ENCODE data around the gene TCTN1. TPM values are rescaled to one million over a fixed set of nuclear protein-coding genes. Genes with fewer than 3 reads are reported as not detected.

The TCTN1 gene
- 16.6 and 18.2 TPM in 2 replicates for total RNA-seq (2011; cell fraction: chromatin; rRNA removed; ENCODE audit: low replicate concordance)
- 8.3 and 13.5 TPM in 2 replicates for total RNA-seq (2011; cell fraction: nucleolus; rRNA removed)
- 15.0 and 27.9 TPM in 2 replicates for total RNA-seq (2011; cell fraction: nucleoplasm; rRNA removed)
- total RNA-seq (2014; rRNA removed) (5.1 and 5.5 TPM in 2 replicates), total RNA-seq (2014; rRNA removed; fragmentation: Illumina TruSeq; extraction: Trizol) (3.7 and 4.7 TPM in 2 replicates), total RNA-seq (2015; rRNA removed; fragmentation: Illumina TruSeq; extraction: Trizol) (5.1 and 6.3 TPM in 2 replicates), total RNA-seq (2021) (3.8 and 4.0 TPM in 2 replicates), polyA plus RNA-seq (2011; rRNA removed) (11.4 and 12.5 TPM in 2 replicates), polyA plus RNA-seq (2014; fragmentation: Illumina TruSeq; extraction: Trizol) (4.2 and 5.7 TPM in 2 replicates), polyA plus RNA-seq (2014; fragmentation: Nextera tagmentation; extraction: Ambion mirVana) (under 1 TPM; 0.32 to 0.98 TPM), polyA plus RNA-seq (2014; rRNA removed) (3.7 and 7.2 TPM in 2 replicates), polyA minus RNA-seq (2011; rRNA and poly(A)+ RNA removed) (9.4 and 10.4 TPM in 2 replicates), Bru-seq, nascent RNA (percentile 44 among the genes with signal in this experiment), BruChase-seq, experiment 1, labeled RNA remaining after a 2-hour chase (percentile 35 among the genes with signal in this experiment), BruChase-seq, experiment 2, labeled RNA remaining after a 6-hour chase (percentile 37 among the genes with signal in this experiment)
- 9.8 and 10.2 TPM in 2 replicates for polyA plus RNA-seq (2011; cell fraction: cytosol; rRNA removed)
- 26.2 and 26.6 TPM in 2 replicates for polyA plus RNA-seq (2011; cell fraction: nucleus; rRNA removed)
- 6.4 and 15.2 TPM in 2 replicates for polyA plus RNA-seq (2012)
- polyA minus RNA-seq (2011; cell fraction: cytosol; rRNA and poly(A)+ RNA removed), result 2.3 and 5.8 TPM in 2 replicates
- 10.5 and 16.1 TPM in 2 replicates for polyA minus RNA-seq (2011; cell fraction: nucleus; rRNA and poly(A)+ RNA removed)
- long read RNA-seq, experiment 1, partial matches to known transcripts, result 0 of 6 reads
- long read RNA-seq, experiment 1, other reads (novel, unspliced or antisense), result 2 of 6 reads
- long read RNA-seq, experiment 2, result 0 reads
- long read RNA-seq, experiment 3, partial matches to known transcripts, result 0 of 1 reads
- long read RNA-seq, experiment 3, other reads (novel, unspliced or antisense), result 1 of 1 reads

DNA sequence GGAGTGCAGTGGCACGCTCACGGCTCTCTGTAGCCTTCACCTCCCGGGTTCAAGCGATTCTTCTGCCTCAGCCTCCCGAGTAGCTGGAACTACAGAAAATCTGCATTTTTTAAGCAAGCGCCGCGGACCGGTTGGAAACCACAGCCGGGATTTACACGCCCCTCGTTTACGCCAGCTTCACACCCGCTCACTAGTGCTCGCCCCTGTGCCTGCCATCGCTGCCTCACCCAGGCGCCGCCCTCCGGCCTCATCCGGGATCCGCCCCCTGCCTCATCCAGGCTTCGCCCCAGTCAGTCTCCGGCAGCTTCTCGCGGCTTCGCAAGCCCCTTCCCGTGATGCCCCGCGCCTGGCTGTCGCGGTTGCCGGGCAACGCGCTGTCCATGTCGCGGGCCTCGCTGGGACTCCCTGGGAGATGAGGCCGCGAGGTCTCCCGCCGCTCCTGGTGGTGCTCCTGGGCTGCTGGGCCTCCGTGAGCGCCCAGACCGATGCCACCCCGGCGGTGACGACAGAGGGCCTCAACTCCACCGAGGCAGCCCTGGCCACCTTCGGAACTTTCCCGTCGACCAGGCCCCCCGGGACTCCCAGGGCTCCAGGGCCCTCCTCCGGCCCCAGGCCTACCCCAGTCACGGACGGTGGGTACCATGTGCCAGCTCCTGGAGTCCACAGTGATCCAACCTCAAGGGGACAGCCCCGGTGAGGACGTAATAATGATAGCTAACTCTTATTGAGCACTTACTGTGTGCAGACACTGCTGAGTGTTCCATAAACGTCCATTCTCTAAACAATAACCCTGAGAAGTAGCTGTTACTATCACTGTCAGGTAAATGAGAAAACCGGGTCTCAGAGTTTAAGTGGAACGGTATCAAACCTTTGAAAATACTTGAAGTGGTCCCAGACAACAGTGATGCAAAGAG, at the start of gene TCTN1:
Gene TCTN1 (plus strand): TSS at position 359 of the 914 bp plus-strand sequence. CDS start 54 bp downstream, at position 413.
- peak; percentile 95 for FAIRE-seq
- ATAC-seq, result peak; percentile 99
- no peaks in the 10 kb centered on the region for H3K9me1 ChIP-seq (ENCODE audit: control insufficient read depth, insufficient read depth, low read length)
- CTCF ChIA-PET (ENCODE audit: low intra/inter-chr PET ratio), result interaction anchor here (1.1 kb wide), 1 partner anchor 14 kb away, joined by 3 read pairs; no protein-coding TSS in a partner anchor
- H2AFZ ChIP-seq (ENCODE audit: low read depth, low read length), result peak within 1 kb of the TSS; percentile 92
- peak within 1 kb of the TSS; percentile 80 for H3K4me2 ChIP-seq (ENCODE audit: insufficient read depth, low read length)
- WGBS (ENCODE audit: insufficient coverage, low coverage, missing lambda C conversion rate), result 1% methylated on average over 50 of the region's 60 CpGs
- H3K9ac ChIP-seq (ENCODE audit: insufficient read depth in 1 of 2, low read depth in 2 of 2, low read length in 2 of 2), result peak within 1 kb of the TSS; percentile 51 to 90
- POLR2A ChIA-PET, result interaction anchor here (0.5 to 1.8 kb wide), 6 partner anchors 9 to 145 kb away, joined by 3 to 8 read pairs (median 4); partner anchors contain the start of genes FAM216A and GPN3
- peaks cover 3 to 14% of the 10 kb centered on the region in 2 experiments; a peak in 4 of 5 replicates for H3K4me1 ChIP-seq (replicated peaks in 1 of 2; ENCODE audit: control insufficient read depth in 2 of 2, insufficient read depth in 2 of 2, low read length in 2 of 2)
- peak; percentile 96 to 98 (median 98) for DNase-seq (ENCODE audit: extremely low read depth in 1 of 4, low spot score in 3 of 4)
- no peaks in the 10 kb centered on the region for H4K20me1 ChIP-seq (replicated peaks; ENCODE audit: control insufficient read depth, insufficient read depth, low read length)
- no peaks in the 10 kb centered on the region for H3K79me2 ChIP-seq (ENCODE audit: control insufficient read depth, insufficient read depth, low read length)
- H3K27me3 ChIP-seq (ENCODE audit: control insufficient read depth in 2 of 2, insufficient read depth in 2 of 2, low read length in 2 of 2), result no peaks in the 10 kb centered on the region
- in situ Hi-C loops (cut with MboI) (loop anchor here (10.0 kb wide), 1 partner anchor 211 kb away; no protein-coding TSS in a partner anchor), intact Hi-C loops (cut with micrococcal nuclease) (no loop called here)
- BruUV-seq (replicated peaks), result TSS peak; percentile 75
- H3K27ac ChIP-seq (ENCODE audit: extremely low read depth, low read depth, low read length), result peak within 1 kb of the TSS; percentile 11; the same call in 2 of the 3 replicates
- no peaks in the 10 kb centered on the region for H3K36me3 ChIP-seq (ENCODE audit: control insufficient read depth, insufficient read depth, low read length)
- H3K9me3 ChIP-seq (replicated peaks; ENCODE audit: control insufficient read depth, insufficient read depth, low read depth, low read length), result no peaks in the 10 kb centered on the region
- H3K4me3 ChIP-seq, result peak within 1 kb of the TSS; percentile 49
- TF ChIP-seq L3MBTL2 (IDR thresholded peaks at IDR 0.05) (peak; percentile 88), ZNF263 (CRISPR knock-in tag; IDR thresholded peaks at IDR 0.05; ENCODE audit: borderline replicate concordance) (0 out of 2 replicates have a peak, but pooled peaks have one; percentile 69), EWSR1 (IDR thresholded peaks at IDR 0.05; ENCODE audit: borderline replicate concordance, low read depth, partially characterized antibody) (no peak), KLF13 (tag; IDR thresholded peaks at IDR 0.05; ENCODE audit: borderline replicate concordance, low read depth) (peak; percentile 77), ZNF175 (CRISPR knock-in tag; IDR thresholded peaks at IDR 0.05; ENCODE audit: low read depth) (peak; percentile 70; the same call in 1 of the 2 replicates)
- TF ChIP-seq, protein P1, sequence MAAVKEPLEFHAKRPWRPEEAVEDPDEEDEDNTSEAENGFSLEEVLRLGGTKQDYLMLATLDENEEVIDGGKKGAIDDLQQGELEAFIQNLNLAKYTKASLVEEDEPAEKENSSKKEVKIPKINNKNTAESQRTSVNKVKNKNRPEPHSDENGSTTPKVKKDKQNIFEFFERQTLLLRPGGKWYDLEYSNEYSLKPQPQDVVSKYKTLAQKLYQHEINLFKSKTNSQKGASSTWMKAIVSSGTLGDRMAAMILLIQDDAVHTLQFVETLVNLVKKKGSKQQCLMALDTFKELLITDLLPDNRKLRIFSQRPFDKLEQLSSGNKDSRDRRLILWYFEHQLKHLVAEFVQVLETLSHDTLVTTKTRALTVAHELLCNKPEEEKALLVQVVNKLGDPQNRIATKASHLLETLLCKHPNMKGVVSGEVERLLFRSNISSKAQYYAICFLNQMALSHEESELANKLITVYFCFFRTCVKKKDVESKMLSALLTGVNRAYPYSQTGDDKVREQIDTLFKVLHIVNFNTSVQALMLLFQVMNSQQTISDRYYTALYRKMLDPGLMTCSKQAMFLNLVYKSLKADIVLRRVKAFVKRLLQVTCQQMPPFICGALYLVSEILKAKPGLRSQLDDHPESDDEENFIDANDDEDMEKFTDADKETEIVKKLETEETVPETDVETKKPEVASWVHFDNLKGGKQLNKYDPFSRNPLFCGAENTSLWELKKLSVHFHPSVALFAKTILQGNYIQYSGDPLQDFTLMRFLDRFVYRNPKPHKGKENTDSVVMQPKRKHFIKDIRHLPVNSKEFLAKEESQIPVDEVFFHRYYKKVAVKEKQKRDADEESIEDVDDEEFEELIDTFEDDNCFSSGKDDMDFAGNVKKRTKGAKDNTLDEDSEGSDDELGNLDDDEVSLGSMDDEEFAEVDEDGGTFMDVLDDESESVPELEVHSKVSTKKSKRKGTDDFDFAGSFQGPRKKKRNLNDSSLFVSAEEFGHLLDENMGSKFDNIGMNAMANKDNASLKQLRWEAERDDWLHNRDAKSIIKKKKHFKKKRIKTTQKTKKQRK (IDR thresholded peaks at IDR 0.05; ENCODE audit: borderline replicate concordance, low read depth, low read length), result no peak
- TF ChIP-seq, protein P2, sequence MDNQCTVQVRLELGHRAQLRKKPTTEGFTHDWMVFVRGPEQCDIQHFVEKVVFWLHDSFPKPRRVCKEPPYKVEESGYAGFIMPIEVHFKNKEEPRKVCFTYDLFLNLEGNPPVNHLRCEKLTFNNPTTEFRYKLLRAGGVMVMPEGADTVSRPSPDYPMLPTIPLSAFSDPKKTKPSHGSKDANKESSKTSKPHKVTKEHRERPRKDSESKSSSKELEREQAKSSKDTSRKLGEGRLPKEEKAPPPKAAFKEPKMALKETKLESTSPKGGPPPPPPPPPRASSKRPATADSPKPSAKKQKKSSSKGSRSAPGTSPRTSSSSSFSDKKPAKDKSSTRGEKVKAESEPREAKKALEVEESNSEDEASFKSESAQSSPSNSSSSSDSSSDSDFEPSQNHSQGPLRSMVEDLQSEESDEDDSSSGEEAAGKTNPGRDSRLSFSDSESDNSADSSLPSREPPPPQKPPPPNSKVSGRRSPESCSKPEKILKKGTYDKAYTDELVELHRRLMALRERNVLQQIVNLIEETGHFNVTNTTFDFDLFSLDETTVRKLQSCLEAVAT (IDR thresholded peaks at IDR 0.05), result no peak
- TF ChIP-seq, protein P3, sequence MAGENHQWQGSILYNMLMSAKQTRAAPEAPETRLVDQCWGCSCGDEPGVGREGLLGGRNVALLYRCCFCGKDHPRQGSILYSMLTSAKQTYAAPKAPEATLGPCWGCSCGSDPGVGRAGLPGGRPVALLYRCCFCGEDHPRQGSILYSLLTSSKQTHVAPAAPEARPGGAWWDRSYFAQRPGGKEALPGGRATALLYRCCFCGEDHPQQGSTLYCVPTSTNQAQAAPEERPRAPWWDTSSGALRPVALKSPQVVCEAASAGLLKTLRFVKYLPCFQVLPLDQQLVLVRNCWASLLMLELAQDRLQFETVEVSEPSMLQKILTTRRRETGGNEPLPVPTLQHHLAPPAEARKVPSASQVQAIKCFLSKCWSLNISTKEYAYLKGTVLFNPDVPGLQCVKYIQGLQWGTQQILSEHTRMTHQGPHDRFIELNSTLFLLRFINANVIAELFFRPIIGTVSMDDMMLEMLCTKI (IDR thresholded peaks at IDR 0.05; ENCODE audit: partially characterized antibody), result no peak
